Skeletal muscle cell (primary cell): Measurements from ENCODE around the gene CLC.

Source experiments
- DNase-seq: peaks from one replicate; pipeline ENCODE4 v3.0.0-alpha.2; 2010; ENCODE audit warnings: low read depth
- H3K4me3 ChIP-seq: 2 replicates; pipeline ENCODE4 v1.5.1; 2011; ENCODE audit warnings: low read depth, mild to moderate bottlenecking, control low read depth, low read length, moderate library complexity

The CLC gene

DNA sequence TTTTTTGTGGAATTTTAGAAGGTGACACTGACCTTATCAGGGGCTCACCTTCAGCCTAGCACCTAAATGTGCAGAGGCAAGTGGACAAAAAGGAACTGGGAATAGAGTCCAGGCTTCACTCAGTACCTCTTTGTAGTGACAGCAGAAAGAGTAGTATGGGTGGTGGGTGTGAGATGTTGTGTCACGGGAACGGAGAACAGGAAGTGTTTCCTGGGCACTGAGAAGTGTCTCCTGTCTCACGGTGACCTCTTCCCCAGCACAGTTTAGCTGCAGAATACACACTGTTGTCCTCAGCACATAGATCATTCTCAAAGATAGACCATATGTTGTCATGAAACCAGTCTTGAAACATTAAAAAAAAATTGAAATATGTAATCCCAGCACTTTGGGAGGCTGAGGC lies 51.1 kb downstream of the CLC start:
- no peak for DNase-seq
- no peak overlapping the region for H3K4me3 ChIP-seq

- no peak for DNase-seq
- H3K4me3 ChIP-seq = no peak overlapping the region
Observed at GRCh38 chr19:39684267-39684666, 53.6 kb downstream of the CLC start.

GRCh38 chr19:39681416-39681815 lies 56.4 kb downstream of the CLC start:
- no peak for DNase-seq
- no peak overlapping the region for H3K4me3 ChIP-seq
